Hepatocyte (in vitro differentiated cells): ENCODE results near the gene SCN11A. TPM values are rescaled to one million over a fixed set of nuclear protein-coding genes. Genes with fewer than 3 reads are reported as not detected.

Experiments used
- DNase-seq: peaks from one replicate; pipeline ENCODE4 v3.0.0-alpha.2; 2016; ENCODE audit warnings: low spot score
- H2AFZ ChIP-seq: fragments of 200-600 bp; sonication (generic); 2 replicates; pipeline ENCODE4 v1.6.0; 2016; ENCODE audit warnings: antibody characterized with exemption, mild to moderate bottlenecking
- H3K27ac ChIP-seq: fragments of 200-600 bp; sonication (generic); 2 replicates; pipeline ENCODE4 v1.5.1; 2016; ENCODE audit warnings: mild to moderate bottlenecking
- H3K27me3 ChIP-seq: fragments of 200-600 bp; sonication (generic); 2 replicates; pipeline ENCODE4 v1.6.1; 2016
- H3K36me3 ChIP-seq: fragments of 200-600 bp; sonication (generic); replicated peaks from 2 replicates; pipeline ENCODE4 v1.5.1; 2016; ENCODE audit warnings: low read depth; ENCODE audit not compliant: insufficient read depth
- H3K4me1 ChIP-seq: fragments of 200-600 bp; sonication (generic); 2 replicates; pipeline ENCODE4 v1.5.1; 2016; ENCODE audit warnings: mild to moderate bottlenecking, moderate library complexity; ENCODE audit not compliant: insufficient read depth
- H3K4me2 ChIP-seq: fragments of 200-600 bp; sonication (generic); 2 replicates; pipeline ENCODE4 v1.6.0; 2016
- H3K4me3 ChIP-seq: fragments of 200-600 bp; sonication (generic); 2 replicates; pipeline ENCODE4 v1.5.1; 2016; ENCODE audit warnings: mild to moderate bottlenecking
- H3K79me2 ChIP-seq: fragments of 200-600 bp; sonication (generic); 2 replicates; pipeline ENCODE4 v1.6.0; 2017; ENCODE audit warnings: mild to moderate bottlenecking
- H3K9me2 ChIP-seq: fragments of 200-600 bp; sonication (generic); replicated peaks from 2 replicates; pipeline ENCODE4 v1.6.0; 2017; ENCODE audit warnings: mild to moderate bottlenecking; ENCODE audit not compliant: insufficient read depth
- H3K9me3 ChIP-seq: fragments of 200-600 bp; sonication (generic); 2 replicates; pipeline ENCODE4 v1.5.1; 2016; ENCODE audit warnings: low read depth, mild to moderate bottlenecking
- H4K20me1 ChIP-seq: fragments of 200-600 bp; sonication (generic); 2 replicates; pipeline ENCODE4 v1.6.0; 2016; ENCODE audit warnings: mild to moderate bottlenecking; ENCODE audit not compliant: insufficient read depth, poor library complexity, severe bottlenecking
- EZH2 ChIP-seq: fragments of 200-600 bp; sonication (generic); IDR thresholded peaks from 2 replicates; pipeline ENCODE4 v1.6.1; 2016; ENCODE audit warnings: antibody characterized with exemption, mild to moderate bottlenecking, borderline replicate concordance
- EZH2phosphoT487 ChIP-seq: fragments of 200-600 bp; sonication (generic); IDR thresholded peaks from one replicate; pipeline ENCODE4 v1.6.1; 2018; ENCODE audit warnings: antibody characterized with exemption, mild to moderate bottlenecking, low read depth, moderate library complexity; ENCODE audit not compliant: unreplicated experiment, severe bottlenecking
- WGBS: methylation state at CpG from one replicate; pipeline ENCODE4 v1.1.6; 2016; ENCODE audit warnings: low lambda C conversion rate; ENCODE audit errors: missing lambda C conversion rate; 5-methylcytosine and 5-hydroxymethylcytosine counted together
- polyA plus RNA-seq: library from polyadenylated mRNA; unstranded; fragments of >200 nt; fragmentation: Nextera tagmentation; extraction: Ambion mirVana; gene quantifications from 2 replicates; pipeline ENCODE4 v1.2.1, GENCODE V29; 2016
- total RNA-seq: library from RNA; depleted of rRNA; stranded (reverse); fragments of >200 nt; gene quantifications from 2 replicates; pipeline ENCODE4 v1.2.3, GENCODE V29; 2014
- TF ChIP-seq, protein P1 (sequence below): fragments of 200-600 bp; sonication (generic); IDR thresholded peaks from 2 replicates; pipeline ENCODE4 v1.5.1; 2016; ENCODE audit warnings: antibody characterized with exemption, mild to moderate bottlenecking; ENCODE audit not compliant: poor library complexity

SCN11A gene
- total and polyA plus RNA-seq, 2 experiments from 2014 or later = 1.9 to 3.7 TPM

GRCh38 chr3:39088456-39088855 lies 36.7 kb upstream of the SCN11A start:
- Histone ChIP-seq H3K27ac (no peak overlapping the region), H3K4me2 (no peak overlapping the region), H3K4me3 (no peak overlapping the region), H3K4me1 (no peaks in the 10 kb centered on the region), H3K79me2 (no peaks in the 10 kb centered on the region), H3K36me3 (no peaks in the 10 kb centered on the region), H2AFZ (no peak overlapping the region), H4K20me1 (no peaks in the 10 kb centered on the region), H3K27me3 (no peaks in the 10 kb centered on the region), H3K9me3 (no peaks in the 10 kb centered on the region), H3K9me2 (no peaks in the 10 kb centered on the region)
- DNase-seq = no peak
- 83% methylated on average over 3 of the region's 3 CpGs for WGBS
- no peak for TF ChIP-seq EZH2phosphoT487
- TF ChIP-seq, protein P1, sequence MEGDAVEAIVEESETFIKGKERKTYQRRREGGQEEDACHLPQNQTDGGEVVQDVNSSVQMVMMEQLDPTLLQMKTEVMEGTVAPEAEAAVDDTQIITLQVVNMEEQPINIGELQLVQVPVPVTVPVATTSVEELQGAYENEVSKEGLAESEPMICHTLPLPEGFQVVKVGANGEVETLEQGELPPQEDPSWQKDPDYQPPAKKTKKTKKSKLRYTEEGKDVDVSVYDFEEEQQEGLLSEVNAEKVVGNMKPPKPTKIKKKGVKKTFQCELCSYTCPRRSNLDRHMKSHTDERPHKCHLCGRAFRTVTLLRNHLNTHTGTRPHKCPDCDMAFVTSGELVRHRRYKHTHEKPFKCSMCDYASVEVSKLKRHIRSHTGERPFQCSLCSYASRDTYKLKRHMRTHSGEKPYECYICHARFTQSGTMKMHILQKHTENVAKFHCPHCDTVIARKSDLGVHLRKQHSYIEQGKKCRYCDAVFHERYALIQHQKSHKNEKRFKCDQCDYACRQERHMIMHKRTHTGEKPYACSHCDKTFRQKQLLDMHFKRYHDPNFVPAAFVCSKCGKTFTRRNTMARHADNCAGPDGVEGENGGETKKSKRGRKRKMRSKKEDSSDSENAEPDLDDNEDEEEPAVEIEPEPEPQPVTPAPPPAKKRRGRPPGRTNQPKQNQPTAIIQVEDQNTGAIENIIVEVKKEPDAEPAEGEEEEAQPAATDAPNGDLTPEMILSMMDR = no peak
- no peak for TF ChIP-seq EZH2

- DNase-seq = no peak
- no peak overlapping the region for H3K27ac ChIP-seq
- no peaks in the 10 kb centered on the region for H4K20me1 ChIP-seq
- H3K9me2 ChIP-seq = no peaks in the 10 kb centered on the region
- H3K4me3 ChIP-seq = no peak overlapping the region
- no peak for TF ChIP-seq EZH2
- TF ChIP-seq EZH2phosphoT487 = no peak
- TF ChIP-seq, protein P1 = no peak
- 96% methylated on average over 4 of the region's 4 CpGs for WGBS
- no peaks in the 10 kb centered on the region for H3K9me3 ChIP-seq
- no peaks in the 10 kb centered on the region for H3K4me1 ChIP-seq
- no peak overlapping the region for H3K4me2 ChIP-seq
- no peaks in the 10 kb centered on the region for H3K27me3 ChIP-seq
- no peak overlapping the region for H2AFZ ChIP-seq
- no peaks in the 10 kb centered on the region for H3K79me2 ChIP-seq
- no peaks in the 10 kb centered on the region for H3K36me3 ChIP-seq
Measured at GRCh38 chr3:39086144-39086543, 34.4 kb upstream of the SCN11A start.

GRCh38 chr3:39082666-39083313 lies 31.0 kb upstream of the SCN11A start:
- no peaks in the 10 kb centered on the region for H3K27me3 ChIP-seq
- H3K9me3 ChIP-seq = no peaks in the 10 kb centered on the region
- H3K4me3 ChIP-seq = no peak overlapping the region
- 98% methylated on average over 4 of the region's 4 CpGs for WGBS
- H3K4me2 ChIP-seq = no peak overlapping the region
- no peaks in the 10 kb centered on the region for H3K4me1 ChIP-seq
- no peaks in the 10 kb centered on the region for H3K9me2 ChIP-seq
- no peaks in the 10 kb centered on the region for H4K20me1 ChIP-seq
- no peaks in the 10 kb centered on the region for H3K79me2 ChIP-seq
- DNase-seq = no peak
- no peaks in the 10 kb centered on the region for H3K36me3 ChIP-seq
- no peak overlapping the region for H2AFZ ChIP-seq
- no peak for TF ChIP-seq EZH2phosphoT487
- no peak for TF ChIP-seq EZH2
- TF ChIP-seq, protein P1 = no peak
- H3K27ac ChIP-seq = no peak overlapping the region

DNA sequence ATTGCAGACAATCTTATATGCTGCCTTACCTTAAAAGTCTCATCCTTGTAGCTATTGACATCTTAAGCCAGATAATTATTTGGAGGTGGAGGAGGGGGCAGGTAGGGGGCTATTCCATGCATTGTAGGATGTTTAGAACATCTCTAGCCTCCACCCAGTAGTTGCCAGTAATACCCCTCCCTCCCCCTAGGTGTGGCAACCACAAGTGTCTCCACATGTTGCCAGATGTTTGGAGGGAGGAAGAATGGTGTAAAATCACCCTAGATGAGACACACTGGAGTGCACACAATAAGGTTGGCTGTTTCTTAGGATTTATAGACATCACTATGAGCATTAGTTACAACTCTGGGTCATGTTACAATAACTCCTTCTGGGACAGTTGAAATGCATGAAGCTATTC lies 28.3 kb upstream of the SCN11A start:
- no peaks in the 10 kb centered on the region for H3K79me2 ChIP-seq
- TF ChIP-seq EZH2 (no peak), EZH2phosphoT487 (no peak)
- TF ChIP-seq, protein P1 = no peak
- H4K20me1 ChIP-seq = no peaks in the 10 kb centered on the region
- no peaks in the 10 kb centered on the region for H3K27me3 ChIP-seq
- H3K9me3 ChIP-seq = no peaks in the 10 kb centered on the region
- H2AFZ ChIP-seq = no peak overlapping the region
- DNase-seq = no peak
- no peak overlapping the region for H3K4me3 ChIP-seq
- H3K27ac ChIP-seq = no peak overlapping the region
- H3K4me1 ChIP-seq = no peaks in the 10 kb centered on the region
- H3K4me2 ChIP-seq = no peak overlapping the region
- no peaks in the 10 kb centered on the region for H3K9me2 ChIP-seq
- no peaks in the 10 kb centered on the region for H3K36me3 ChIP-seq
